Raji (cell line): ENCODE measurements around the gene BNC1.

Experiments used
- POLR2A ChIP-seq: IDR thresholded peaks from 2 replicates; pipeline ENCODE4 v1.6.1; 2011; ENCODE audit warnings: low read depth, low read length, control low read depth; ENCODE audit not compliant: insufficient read depth

Gene BNC1

GRCh38 chr15:83284559-83285283 is at the start of gene BNC1:
Gene BNC1 (minus strand): TSS chr15:83284664. CDS start chr15:83284628, 36 bp downstream.
- no peak for TF ChIP-seq POLR2A

GRCh38 chr15:83327041-83327440 is 42.6 kb upstream of the BNC1 start:
- no peak for TF ChIP-seq POLR2A

- TF ChIP-seq POLR2A: no peak
Measured at GRCh38 chr15:83324799-83325198, 40.3 kb upstream of the BNC1 start.

DNA sequence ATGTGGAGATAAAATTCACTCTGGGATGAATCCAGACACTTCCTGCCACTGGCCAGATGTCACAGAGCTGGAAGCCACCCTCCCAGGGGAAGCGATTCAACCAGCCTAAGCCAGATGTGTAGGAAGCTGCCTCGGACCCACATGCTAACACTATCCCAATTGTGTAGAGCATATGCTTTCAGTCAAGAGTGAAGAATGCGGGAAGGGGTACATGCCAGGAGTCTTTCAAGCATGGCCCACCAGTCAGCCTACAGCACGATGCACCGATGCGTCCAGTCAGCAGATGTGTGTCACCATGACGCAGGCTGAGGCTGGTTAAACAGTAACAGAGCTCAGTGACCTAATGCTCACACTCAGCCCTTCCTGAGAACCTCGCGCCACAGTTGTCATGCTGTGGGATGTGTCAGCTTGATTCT is 38.8 kb upstream of the BNC1 start:
- no peak for TF ChIP-seq POLR2A

GRCh38 chr15:83322691-83323090 is 38.2 kb upstream of the BNC1 start:
- TF ChIP-seq POLR2A: no peak

DNA sequence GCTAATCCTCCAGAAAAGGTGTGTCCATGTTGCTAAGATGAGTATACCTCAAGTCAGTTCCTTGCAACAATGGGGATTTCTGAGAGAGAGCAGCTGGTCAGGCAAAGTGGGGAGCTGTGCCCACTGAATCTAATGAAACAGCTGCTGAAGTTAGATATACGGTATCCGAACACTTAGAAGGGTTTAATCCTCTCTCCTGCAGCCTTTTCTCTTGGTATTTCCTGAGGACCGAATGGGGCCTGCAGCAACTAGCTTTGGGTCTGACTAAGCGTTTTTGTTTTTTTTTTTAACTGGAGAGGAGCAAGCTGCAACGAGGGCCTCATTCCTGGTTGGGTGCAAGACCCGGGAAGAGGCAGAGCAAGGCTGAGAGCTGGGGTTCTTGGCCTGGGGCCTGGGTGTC is 37.6 kb upstream of the BNC1 start:
- no peak for TF ChIP-seq POLR2A

DNA sequence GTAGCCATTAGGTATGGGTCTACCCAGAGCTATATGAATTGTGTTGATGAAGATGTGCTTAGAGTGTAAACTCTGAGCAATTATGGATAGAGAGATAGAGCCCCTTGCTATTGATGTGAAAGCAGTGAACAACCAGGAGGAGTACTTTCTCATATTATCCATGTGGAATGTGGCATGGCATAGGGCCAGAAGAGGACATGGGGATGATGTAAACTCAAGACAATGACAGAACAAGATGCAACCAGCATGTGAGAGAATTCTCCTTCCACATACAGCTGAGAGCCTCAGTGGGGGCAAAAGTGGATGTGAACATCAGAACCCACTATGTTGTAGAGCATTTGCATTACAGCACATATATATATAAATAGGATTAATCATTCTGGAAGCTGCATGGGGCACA is 36.4 kb upstream of the BNC1 start:
- no peak for TF ChIP-seq POLR2A

GRCh38 chr15:83320404-83320803 is 35.9 kb upstream of the BNC1 start:
- no peak for TF ChIP-seq POLR2A

DNA sequence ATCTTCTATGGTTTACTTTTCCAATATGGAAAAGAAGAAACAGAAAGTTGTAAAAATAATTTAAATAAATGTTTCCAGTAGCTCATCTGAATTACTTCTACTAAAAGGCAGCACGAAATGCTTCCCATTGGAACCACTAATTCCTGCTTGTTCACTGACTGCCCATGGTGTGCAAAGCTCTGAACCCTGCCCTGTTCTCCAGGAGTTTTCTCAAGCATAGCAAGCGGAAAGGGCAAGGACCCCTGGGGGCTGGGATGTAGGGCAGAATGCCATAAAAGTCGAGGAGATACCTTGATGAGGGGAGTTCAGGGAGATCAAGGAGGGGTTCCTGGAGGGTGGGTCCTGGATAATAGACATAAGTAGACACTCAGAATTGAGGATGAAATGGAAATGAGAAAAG is 35.3 kb upstream of the BNC1 start:
- TF ChIP-seq POLR2A: no peak

DNA sequence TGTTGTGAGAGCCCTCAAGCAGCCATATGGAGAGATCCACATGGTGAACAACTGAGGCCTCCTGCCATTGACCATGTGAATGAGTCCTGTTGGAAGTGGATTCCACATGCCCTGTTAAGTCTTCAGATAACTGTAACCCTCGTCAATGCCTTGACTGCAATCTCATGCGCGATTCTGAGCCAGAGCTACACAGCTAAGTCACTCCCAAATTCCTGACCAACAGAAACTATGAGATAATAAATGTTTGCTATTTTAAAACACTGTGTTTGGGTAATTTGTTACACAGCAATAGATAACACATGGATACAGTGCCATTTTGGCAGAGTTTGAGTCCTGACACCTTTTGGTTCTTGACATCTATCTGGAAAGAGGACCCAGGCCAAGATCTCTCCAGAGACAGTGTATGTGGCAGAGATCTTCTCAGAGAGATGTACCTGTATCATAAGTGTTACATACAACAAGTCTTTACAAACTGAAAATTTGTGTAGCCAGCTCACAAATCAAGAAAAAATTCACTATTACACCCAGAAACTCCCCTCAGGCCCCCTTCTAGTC is 34.5 kb upstream of the BNC1 start:
- no peak for TF ChIP-seq POLR2A

- TF ChIP-seq POLR2A: no peak
Measured at GRCh38 chr15:83318036-83318435, 33.6 kb upstream of the BNC1 start.

DNA sequence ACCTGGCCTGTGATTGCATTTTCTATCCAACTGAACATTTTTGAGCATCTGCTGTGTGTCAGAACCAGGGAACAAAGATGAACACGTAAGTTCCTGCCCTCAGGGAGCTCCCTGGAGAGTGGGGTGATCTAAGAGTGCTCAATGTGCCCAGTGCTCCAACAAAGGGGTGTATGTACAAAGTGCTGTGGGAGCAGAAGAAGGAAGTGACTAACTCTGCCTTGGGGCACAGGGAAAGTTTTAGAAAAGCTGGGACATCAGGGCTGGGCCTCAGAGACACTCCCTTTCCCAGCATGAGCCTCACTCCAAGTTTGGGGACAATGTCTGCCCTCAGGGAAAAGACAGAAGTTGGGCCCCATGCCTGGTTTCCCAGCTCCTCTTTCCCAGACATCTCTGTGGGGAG is 27.6 kb upstream of the BNC1 start:
- no peak for TF ChIP-seq POLR2A

GRCh38 chr15:83310521-83311456 is 26.3 kb upstream of the BNC1 start:
- TF ChIP-seq POLR2A: no peak

- no peak for TF ChIP-seq POLR2A
Measured at GRCh38 chr15:83308671-83309070, 24.2 kb upstream of the BNC1 start.

GRCh38 chr15:83306561-83306960 is 22.1 kb upstream of the BNC1 start:
- no peak for TF ChIP-seq POLR2A
